Lung (tissue), 12 donors: ENCODE data around the gene PARD3. TPM values are rescaled to one million over a fixed set of nuclear protein-coding genes. Genes with fewer than 3 reads are reported as not detected.

Experiments
- ATAC-seq: fragments of 200-7000 bp; cut with Tn5 transposase; one replicate; pipeline ENCODE4 v1.9.1; 2020; ENCODE audit warnings: moderate number of reproducible peaks; ENCODE audit not compliant: insufficient read depth, low FRiP score
- DNase-seq, 3 donors: peaks; one replicate each; pipeline ENCODE4 v3.0.0-alpha.2; 2013 to 2017
- H3K27ac ChIP-seq, 2 donors: one replicate each; pipeline ENCODE4 v1.5.1; 2013; ENCODE audit warnings: mild to moderate bottlenecking in 2 of 2, moderate library complexity in 2 of 2, control low read depth in 1 of 2, inconsistent platforms in 1 of 2, low read depth in 1 of 2, low read length in 1 of 2
- H3K27me3 ChIP-seq, 3 donors: one replicate each; pipeline ENCODE4 v1.5.1; 2013; ENCODE audit warnings: low read length in 2 of 3; ENCODE audit not compliant: control insufficient read depth in 3 of 3, insufficient read depth in 3 of 3
- H3K36me3 ChIP-seq, 4 donors: one replicate each; pipeline ENCODE4 v1.5.1; 2013; ENCODE audit warnings: low read length in 4 of 4, mild to moderate bottlenecking in 1 of 4, moderate library complexity in 1 of 4; ENCODE audit not compliant: control insufficient read depth in 4 of 4, insufficient read depth in 4 of 4
- H3K4me1 ChIP-seq, 5 donors: one replicate each; pipeline ENCODE4 v1.5.1; 2013; ENCODE audit warnings: low read length in 5 of 5, mild to moderate bottlenecking in 2 of 5, moderate library complexity in 1 of 5; ENCODE audit not compliant: control insufficient read depth in 5 of 5, insufficient read depth in 5 of 5
- H3K4me3 ChIP-seq: one replicate; pipeline ENCODE4 v1.5.1; 2013; ENCODE audit warnings: mild to moderate bottlenecking, control low read depth, moderate library complexity
- H3K9ac ChIP-seq, 2 donors: one replicate each; pipeline ENCODE4 v1.5.1; 2013; ENCODE audit warnings: low read length in 2 of 2, control low read depth in 1 of 2; ENCODE audit not compliant: insufficient read depth in 1 of 2
- H3K9me3 ChIP-seq, 4 donors: one replicate each; pipeline ENCODE4 v1.5.1; 2013; ENCODE audit warnings: low read length in 3 of 4, mild to moderate bottlenecking in 1 of 4, moderate library complexity in 1 of 4; ENCODE audit not compliant: control insufficient read depth in 4 of 4, insufficient read depth in 3 of 4
- CTCF ChIP-seq: IDR thresholded peaks from 2 replicates; pipeline ENCODE4 v1.5.1; 2012; ENCODE audit warnings: mild to moderate bottlenecking; ENCODE audit errors: control extremely low read depth, extremely low read depth
- WGBS, 2 donors: extraction: QIAGEN DNeasy Blood & Tissue Kit; methylation state at CpG; one replicate each; pipeline ENCODE4 v1.1.7; 2013; 5-methylcytosine and 5-hydroxymethylcytosine counted together
- polyA plus RNA-seq, 2 donors: library from polyadenylated mRNA; stranded (reverse); fragments of 200-250 nt; gene quantifications; one replicate each; pipeline ENCODE4 v1.2.1, GENCODE V29; 2013
- total RNA-seq, 2 donors: library from RNA; depleted of rRNA in 1 of 2; stranded (reverse); fragments of >200 nt in 1 of 2; gene quantifications; one replicate each; pipeline ENCODE4 v1.2.1, GENCODE V29; 2014 to 2021
- donor health status: control.
- donor health status: control.
- donor health status: Bipolar disorder and iron deficiency.
- donor health status: healthy.
- donor health status: DM: yes; HTN: yes; CAD: no.

PARD3 gene
- total and polyA plus RNA-seq, 4 donors, result 10.3 to 69.2 (median 27.6) TPM

- 65 to 81% methylated on average over 3 of the region's 3 CpGs for WGBS, 2 donors
- no peak for ATAC-seq
- no peak for TF ChIP-seq CTCF
These were observed 477.2 kb downstream of the PARD3 start for GRCh38 chr10:34337917-34338316.

GRCh38 chr10:34335960-34336690 lies 479.0 kb downstream of the PARD3 start:
- no peak overlapping the region for H3K9ac ChIP-seq
- peaks cover 0 to 6% (median 0%) of the 10 kb centered on the region in 4 donors for H3K36me3 ChIP-seq
- no peak for ATAC-seq
- 95 to 96% methylated on average over 5 of the region's 5 CpGs for WGBS, 2 donors
- H3K27ac ChIP-seq, result no peak overlapping the region
- no peaks in the 10 kb centered on the region for H3K27me3 ChIP-seq
- H3K9me3 ChIP-seq, result no peaks in the 10 kb centered on the region
- peaks cover 0 to 8% (median 3%) of the 10 kb centered on the region in 5 donors for H3K4me1 ChIP-seq
- TF ChIP-seq CTCF, result no peak
- DNase-seq, result no peak
- H3K4me3 ChIP-seq, result no peak overlapping the region

More at GRCh38 chr10:34337917-34338316, 477.2 kb downstream of the PARD3 start:
- DNase-seq, result no peak
- peaks cover 0 to 8% (median 3%) of the 10 kb centered on the region in 5 donors for H3K4me1 ChIP-seq
- no peak overlapping the region for H3K9ac ChIP-seq
- no peak overlapping the region for H3K4me3 ChIP-seq
- H3K27me3 ChIP-seq, result no peaks in the 10 kb centered on the region
- H3K36me3 ChIP-seq, result peaks cover 0 to 6% (median 0%) of the 10 kb centered on the region in 4 donors
- no peak overlapping the region for H3K27ac ChIP-seq
- H3K9me3 ChIP-seq, result no peaks in the 10 kb centered on the region

GRCh38 chr10:34334908-34335307 lies 480.2 kb downstream of the PARD3 start:
- DNase-seq, result no peak
- Histone ChIP-seq H3K4me1 (peaks cover 0 to 3% (median 0%) of the 10 kb centered on the region in 5 donors), H3K36me3 (peaks cover 0 to 13% (median 3%) of the 10 kb centered on the region in 4 donors), H3K9me3 (no peaks in the 10 kb centered on the region), H3K27ac (no peak overlapping the region), H3K9ac (no peak overlapping the region), H3K27me3 (no peaks in the 10 kb centered on the region), H3K4me3 (no peak overlapping the region)
- 83 to 94% methylated on average over 4 of the region's 4 CpGs for WGBS, 2 donors
- no peak for ATAC-seq
- TF ChIP-seq CTCF, result no peak
